Measurements from ENCODE around the gene HDAC8.

Gene HDAC8

DNA sequence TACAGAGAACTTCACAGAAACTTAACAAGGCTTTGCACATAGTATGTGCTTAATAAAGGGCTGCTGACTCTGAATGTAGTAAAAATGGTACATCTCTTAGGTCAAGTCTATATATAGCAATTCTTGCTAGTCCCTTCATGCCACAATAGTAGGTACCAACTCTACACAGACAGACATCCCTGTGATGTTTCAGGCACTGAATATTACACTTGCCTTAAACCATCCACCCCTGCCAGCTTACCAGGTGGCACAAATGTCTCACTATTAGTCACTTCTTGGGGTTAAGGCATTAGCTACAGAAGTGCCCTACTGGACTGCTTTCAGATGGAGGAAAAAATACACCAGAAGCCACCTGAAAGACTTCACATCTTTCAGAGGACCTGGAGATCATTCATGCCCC is 180.6 kb downstream of the HDAC8 start:
- H3K27ac ChIP-seq: no peak overlapping the region
- no peak for TF ChIP-seq ZFX (IDR thresholded peaks at IDR 0.05; ENCODE audit: borderline replicate concordance)
- TF ChIP-seq CTCF (IDR thresholded peaks at IDR 0.05): no peak

GRCh38 chrX:72387247-72387646 is 185.4 kb downstream of the HDAC8 start:
- TF ChIP-seq CTCF (IDR thresholded peaks at IDR 0.05): no peak
- TF ChIP-seq ZFX (IDR thresholded peaks at IDR 0.05; ENCODE audit: borderline replicate concordance): no peak
- H3K27ac ChIP-seq: no peak overlapping the region

DNA sequence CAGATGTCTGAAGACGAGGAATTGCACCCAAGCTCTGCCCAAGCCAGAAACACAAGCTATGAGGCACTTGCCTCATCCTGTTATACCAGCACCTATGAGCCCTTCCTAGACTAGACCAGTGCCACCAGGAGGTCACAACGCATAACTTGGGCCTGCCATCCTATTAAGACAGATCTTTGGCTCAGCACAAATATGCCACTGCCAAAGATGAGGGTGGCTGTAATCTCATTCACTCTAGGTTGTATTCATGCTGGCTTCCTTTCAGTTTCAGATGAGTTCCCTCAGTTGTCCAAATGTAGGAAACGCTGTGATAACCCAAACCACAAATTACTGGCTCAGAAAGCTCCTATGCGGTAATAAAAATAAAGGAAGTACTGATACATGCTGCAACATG is 190.4 kb downstream of the HDAC8 start:
- peak overlapping the region; percentile 59 for H3K27ac ChIP-seq
- TF ChIP-seq ZFX (IDR thresholded peaks at IDR 0.05; ENCODE audit: borderline replicate concordance) (no peak), CTCF (IDR thresholded peaks at IDR 0.05) (no peak)

DNA sequence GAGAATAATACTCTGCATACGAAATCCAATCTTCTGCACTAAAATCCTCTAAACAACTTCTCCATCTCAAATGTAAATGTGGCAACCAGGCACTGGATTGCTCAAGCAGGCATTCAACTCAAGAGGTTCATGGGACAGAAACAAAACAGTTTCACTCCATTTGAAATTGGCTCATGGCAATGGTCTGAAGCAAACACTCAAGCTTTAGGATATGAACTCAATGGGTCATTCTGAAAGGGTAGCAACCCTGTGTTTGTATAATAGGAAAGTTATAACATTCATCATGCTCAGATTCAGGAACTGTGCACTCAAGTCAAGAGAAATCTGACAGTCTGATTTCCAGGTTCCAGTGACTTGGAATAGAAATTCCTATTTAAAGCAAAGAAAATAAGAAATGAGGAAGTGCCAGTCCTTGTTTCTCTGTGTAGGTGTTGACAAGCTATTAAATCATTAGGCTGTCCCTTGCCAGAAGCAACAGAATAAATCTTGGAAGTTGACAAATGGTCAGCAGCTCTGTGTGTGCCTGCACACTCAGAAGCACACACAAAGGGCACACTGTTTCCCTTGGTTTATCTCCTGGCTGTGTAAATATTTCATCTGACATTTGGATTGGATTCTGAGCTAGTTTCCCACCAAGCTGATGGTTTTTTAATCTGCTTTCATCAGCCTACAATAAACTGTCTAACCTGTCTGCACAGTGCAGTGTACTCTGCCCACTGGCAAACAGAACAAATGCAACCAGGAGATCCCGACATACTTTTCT is 191.0 kb downstream of the HDAC8 start:
- TF ChIP-seq CTCF (IDR thresholded peaks at IDR 0.05) (no peak), ZFX (IDR thresholded peaks at IDR 0.05; ENCODE audit: borderline replicate concordance) (no peak)
- H3K27ac ChIP-seq: peak overlapping the region; percentile 59

DNA sequence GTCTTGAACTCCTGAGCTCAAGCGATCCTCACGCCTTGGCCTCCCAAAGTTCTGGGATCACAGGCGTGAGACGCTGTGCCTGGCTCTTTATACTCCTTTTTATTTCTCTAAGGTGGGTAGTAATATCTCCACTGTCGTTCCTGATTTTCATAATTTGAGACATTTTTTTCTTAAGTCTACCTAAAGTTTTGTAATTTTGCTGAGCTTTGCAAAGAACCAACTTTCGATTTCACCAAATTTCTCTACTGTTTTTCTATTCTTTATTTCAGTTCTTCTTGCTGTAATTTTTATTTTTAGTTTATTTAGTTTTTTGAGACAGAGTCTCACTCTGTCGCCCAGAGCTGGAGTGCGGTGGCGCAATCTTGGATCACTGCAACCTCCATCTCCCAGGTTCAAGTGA is 196.5 kb downstream of the HDAC8 start:
- no peak for TF ChIP-seq CTCF (IDR thresholded peaks at IDR 0.05)
- TF ChIP-seq ZFX (IDR thresholded peaks at IDR 0.05; ENCODE audit: borderline replicate concordance): no peak
- H3K27ac ChIP-seq: no peak overlapping the region

- TF ChIP-seq CTCF (IDR thresholded peaks at IDR 0.05) (no peak), ZFX (IDR thresholded peaks at IDR 0.05; ENCODE audit: borderline replicate concordance) (no peak)
- H3K27ac ChIP-seq: no peak overlapping the region
Measured at GRCh38 chrX:72373136-72373535, 199.5 kb downstream of the HDAC8 start.

GRCh38 chrX:72372735-72373134 is 199.9 kb downstream of the HDAC8 start:
- no peak overlapping the region for H3K27ac ChIP-seq
- no peak for TF ChIP-seq CTCF (IDR thresholded peaks at IDR 0.05)
- TF ChIP-seq ZFX (IDR thresholded peaks at IDR 0.05; ENCODE audit: borderline replicate concordance): no peak
